Suprapubic skin (tissue), 4 donors: ENCODE measurements around the gene CDK2. TPM values are rescaled to one million over a fixed set of nuclear protein-coding genes. Genes with fewer than 3 reads are reported as not detected.

Source experiments
- DNase-seq, 2 donors: peaks; one replicate each; pipeline ENCODE4 v3.0.0-alpha.2; 2019; ENCODE audit warnings: low spot score in 2 of 2
- H3K27ac ChIP-seq: fragments of 200-600 bp; sonication (generic); one replicate; pipeline ENCODE4 v1.5.1; 2019
- H3K27me3 ChIP-seq: fragments of 200-600 bp; sonication (generic); one replicate; pipeline ENCODE4 v1.5.1; 2019
- H3K36me3 ChIP-seq: fragments of 200-600 bp; sonication (generic); one replicate; pipeline ENCODE4 v1.5.1; 2019
- H3K4me1 ChIP-seq: fragments of 200-600 bp; sonication (generic); one replicate; pipeline ENCODE4 v1.5.1; 2019
- H3K4me3 ChIP-seq: fragments of 200-600 bp; sonication (generic); one replicate; pipeline ENCODE4 v1.5.1; 2019; ENCODE audit warnings: mild to moderate bottlenecking
- H3K9me3 ChIP-seq: fragments of 200-600 bp; sonication (generic); one replicate; pipeline ENCODE4 v1.5.1; 2019
- CTCF ChIP-seq, 2 donors: fragments of 200-600 bp in 1 of 2; fragments of 450-650 bp in 1 of 2; sonication (generic) in 1 of 2; IDR thresholded peaks; one replicate each; pipeline ENCODE4 v1.5.1; 2016 to 2019; ENCODE audit warnings: antibody characterized with exemption in 2 of 2, mild to moderate bottlenecking in 1 of 2, moderate library complexity in 1 of 2
- EP300 ChIP-seq: sonication (generic); formaldehyde crosslinking; IDR thresholded peaks from one replicate; pipeline ENCODE4 v1.6.1; 2017; ENCODE audit warnings: antibody characterized with exemption
- POLR2A ChIP-seq, 2 donors: fragments of 450-650 bp; IDR thresholded peaks; one replicate each; pipeline ENCODE4 v1.6.1; 2017; ENCODE audit warnings: antibody characterized with exemption in 2 of 2, mild to moderate bottlenecking in 2 of 2, moderate library complexity in 2 of 2
- POLR2AphosphoS5 ChIP-seq, 3 donors: sonication (generic); formaldehyde crosslinking; IDR thresholded peaks; one replicate each; pipeline ENCODE4 v1.6.1; 2017; ENCODE audit warnings: antibody characterized with exemption in 3 of 3
- WGBS: methylation state at CpG from one replicate; pipeline ENCODE4 v1.1.5; 2018; 5-methylcytosine and 5-hydroxymethylcytosine counted together
- total RNA-seq, 4 donors: library from RNA; depleted of rRNA; stranded (reverse); fragments of >200 nt; gene quantifications; one replicate each; pipeline ENCODE4 v1.1.0, GENCODE V29; 2016

Gene CDK2
- total RNA-seq, 4 donors from 2014 or later, result 18.4 to 33.2 (median 28.6) TPM

GRCh38 chr12:55933799-55934742 lies 32.6 kb upstream of the CDK2 start:
- no peak for TF ChIP-seq EP300
- no peak for TF ChIP-seq POLR2AphosphoS5 (IDR thresholded peaks at IDR 0.05)
- Histone ChIP-seq H3K27ac (peak overlapping the region; percentile 17), H3K9me3 (no peaks in the 10 kb centered on the region), H3K36me3 (peaks cover 14% of the 10 kb centered on the region), H3K4me3 (peak overlapping the region; percentile 67), H3K4me1 (peaks cover 66% of the 10 kb centered on the region), H3K27me3 (no peaks in the 10 kb centered on the region)
- 74% methylated on average over 1 of the region's 1 CpG for WGBS
- DNase-seq, result no peak

GRCh38 chr12:55934773-55935172 lies 31.9 kb upstream of the CDK2 start:
- Histone ChIP-seq H3K9me3 (no peaks in the 10 kb centered on the region), H3K27me3 (no peaks in the 10 kb centered on the region), H3K4me3 (no peak overlapping the region), H3K4me1 (peaks cover 62% of the 10 kb centered on the region), H3K36me3 (peaks cover 17% of the 10 kb centered on the region), H3K27ac (no peak overlapping the region)
- 61% methylated on average over 1 of the region's 1 CpG for WGBS
- DNase-seq, result no peak
- TF ChIP-seq CTCF (IDR thresholded peaks at IDR 0.05), result no peak
- no peak for TF ChIP-seq EP300
- TF ChIP-seq POLR2A (IDR thresholded peaks at IDR 0.05), result no peak
- no peak for TF ChIP-seq POLR2AphosphoS5 (IDR thresholded peaks at IDR 0.05)

- no peak for TF ChIP-seq EP300
- no peak for TF ChIP-seq CTCF (IDR thresholded peaks at IDR 0.05)
- TF ChIP-seq POLR2AphosphoS5 (IDR thresholded peaks at IDR 0.05), result no peak
- TF ChIP-seq POLR2A (IDR thresholded peaks at IDR 0.05), result no peak
- Histone ChIP-seq H3K4me1 (peaks cover 62% of the 10 kb centered on the region), H3K27me3 (no peaks in the 10 kb centered on the region), H3K9me3 (no peaks in the 10 kb centered on the region), H3K36me3 (peaks cover 21% of the 10 kb centered on the region), H3K27ac (peak overlapping the region; percentile 10), H3K4me3 (peak overlapping the region; percentile 21)
- 33% methylated on average over 26 of the region's 26 CpGs for WGBS
- no peak for DNase-seq
These were observed 30.9 kb upstream of the CDK2 start for GRCh38 chr12:55935738-55936151.

GRCh38 chr12:55937981-55938380 lies 28.6 kb upstream of the CDK2 start:
- H3K9me3 ChIP-seq, result no peaks in the 10 kb centered on the region
- no peak for TF ChIP-seq POLR2AphosphoS5 (IDR thresholded peaks at IDR 0.05)
- TF ChIP-seq EP300, result no peak
- no peak for TF ChIP-seq CTCF (IDR thresholded peaks at IDR 0.05)
- TF ChIP-seq POLR2A (IDR thresholded peaks at IDR 0.05), result no peak
- DNase-seq, result no peak

GRCh38 chr12:55938826-55939501 lies 27.7 kb upstream of the CDK2 start:
- no peaks in the 10 kb centered on the region for H3K9me3 ChIP-seq
- DNase-seq, result no peak
- peaks cover 52% of the 10 kb centered on the region for H3K36me3 ChIP-seq
- no peaks in the 10 kb centered on the region for H3K27me3 ChIP-seq
- TF ChIP-seq POLR2AphosphoS5 (IDR thresholded peaks at IDR 0.05) (no peak), POLR2A (IDR thresholded peaks at IDR 0.05) (no peak)
- 65% methylated on average over 8 of the region's 8 CpGs for WGBS
- H3K4me3 ChIP-seq, result no peak overlapping the region
- H3K4me1 ChIP-seq, result peaks cover 37% of the 10 kb centered on the region
- no peak overlapping the region for H3K27ac ChIP-seq

More at GRCh38 chr12:55937981-55938380, 28.6 kb upstream of the CDK2 start:
- H3K27ac ChIP-seq, result no peak overlapping the region
- peaks cover 43% of the 10 kb centered on the region for H3K36me3 ChIP-seq
- no peak overlapping the region for H3K4me3 ChIP-seq
- WGBS, result 83% methylated on average over 2 of the region's 2 CpGs
- peaks cover 47% of the 10 kb centered on the region for H3K4me1 ChIP-seq
- no peaks in the 10 kb centered on the region for H3K27me3 ChIP-seq
